Parathyroid adenoma (tissue), 2 donors: ENCODE measurements around the gene DNAJB1.

Experiments used
- H2AFZ ChIP-seq: fragments of 300-600 bp; sonication (generic); one replicate; pipeline ENCODE4 v1.7.0; 2017; ENCODE audit warnings: antibody characterized with exemption, mild to moderate bottlenecking
- H3K27ac ChIP-seq: fragments of 300-600 bp; sonication (generic); one replicate; pipeline ENCODE4 v1.7.0; 2017
- H3K27me3 ChIP-seq: fragments of 300-600 bp; sonication (generic); one replicate; pipeline ENCODE4 v1.7.0; 2017; ENCODE audit warnings: low read length; ENCODE audit not compliant: control insufficient read depth, insufficient read depth
- H3K36me3 ChIP-seq: fragments of 300-600 bp; sonication (generic); one replicate; pipeline ENCODE4 v1.7.0; 2017; ENCODE audit warnings: low read length; ENCODE audit not compliant: control insufficient read depth, insufficient read depth
- H3K4me1 ChIP-seq: fragments of 300-600 bp; sonication (generic); one replicate; pipeline ENCODE4 v1.7.0; 2017; ENCODE audit warnings: control low read depth
- H3K4me2 ChIP-seq: fragments of 300-600 bp; sonication (generic); one replicate; pipeline ENCODE4 v1.7.0; 2017; ENCODE audit warnings: low read length
- H3K4me3 ChIP-seq: fragments of 300-600 bp; sonication (generic); one replicate; pipeline ENCODE4 v1.7.0; 2017; ENCODE audit warnings: low read depth, low read length
- H3K79me2 ChIP-seq: fragments of 300-600 bp; sonication (generic); one replicate; pipeline ENCODE4 v1.7.0; 2017; ENCODE audit warnings: control low read depth
- H3K9ac ChIP-seq: fragments of 300-600 bp; sonication (generic); one replicate; pipeline ENCODE4 v1.7.0; 2017; ENCODE audit warnings: mild to moderate bottlenecking
- H3K9me3 ChIP-seq: fragments of 300-600 bp; sonication (generic); one replicate; pipeline ENCODE4 v1.7.0; 2017; ENCODE audit warnings: low read length; ENCODE audit not compliant: control insufficient read depth
- CTCF ChIP-seq: fragments of 300-600 bp; sonication (generic); IDR thresholded peaks from one replicate; pipeline ENCODE4 v1.7.0; 2017; ENCODE audit warnings: antibody characterized with exemption, mild to moderate bottlenecking
- donor health status: primary hyperparathyroidism.

The DNAJB1 gene

GRCh38 chr19:14478113-14478545 lies 40.1 kb downstream of the DNAJB1 start:
- H3K9ac ChIP-seq = no peak overlapping the region
- no peaks in the 10 kb centered on the region for H3K36me3 ChIP-seq

GRCh38 chr19:14477418-14478112 lies 40.6 kb downstream of the DNAJB1 start:
- Histone ChIP-seq H3K9ac (no peak overlapping the region), H3K27me3 (no peaks in the 10 kb centered on the region), H3K79me2 (no peaks in the 10 kb centered on the region), H3K36me3 (no peaks in the 10 kb centered on the region), H3K4me3 (no peak overlapping the region), H3K4me1 (peaks cover 6% of the 10 kb centered on the region), H3K9me3 (no peaks in the 10 kb centered on the region), H3K4me2 (no peak overlapping the region), H2AFZ (no peak overlapping the region), H3K27ac (no peak overlapping the region)
- no peak for TF ChIP-seq CTCF

More at GRCh38 chr19:14478113-14478545, 40.1 kb downstream of the DNAJB1 start:
- no peaks in the 10 kb centered on the region for H3K27me3 ChIP-seq
- H3K9me3 ChIP-seq = no peaks in the 10 kb centered on the region
- no peak for TF ChIP-seq CTCF
- no peak overlapping the region for H3K4me3 ChIP-seq
- no peak overlapping the region for H3K27ac ChIP-seq
- peaks cover 6% of the 10 kb centered on the region for H3K4me1 ChIP-seq
- H2AFZ ChIP-seq = no peak overlapping the region
- H3K79me2 ChIP-seq = no peaks in the 10 kb centered on the region
- H3K4me2 ChIP-seq = no peak overlapping the region

GRCh38 chr19:14476673-14477401 lies 41.4 kb downstream of the DNAJB1 start:
- H3K9ac ChIP-seq = no peak overlapping the region
- no peaks in the 10 kb centered on the region for H3K79me2 ChIP-seq
- no peak overlapping the region for H3K4me3 ChIP-seq
- TF ChIP-seq CTCF = no peak
- no peaks in the 10 kb centered on the region for H3K27me3 ChIP-seq
- no peak overlapping the region for H2AFZ ChIP-seq
- no peak overlapping the region for H3K27ac ChIP-seq
- H3K4me1 ChIP-seq = peaks cover 11% of the 10 kb centered on the region
- no peaks in the 10 kb centered on the region for H3K36me3 ChIP-seq
- H3K4me2 ChIP-seq = no peak overlapping the region
- H3K9me3 ChIP-seq = no peaks in the 10 kb centered on the region

- Histone ChIP-seq H3K9me3 (no peaks in the 10 kb centered on the region), H3K27me3 (no peaks in the 10 kb centered on the region), H3K36me3 (no peaks in the 10 kb centered on the region), H3K4me3 (no peak overlapping the region), H3K79me2 (no peaks in the 10 kb centered on the region), H3K4me1 (peaks cover 11% of the 10 kb centered on the region), H3K4me2 (no peak overlapping the region), H3K27ac (no peak overlapping the region), H3K9ac (no peak overlapping the region), H2AFZ (no peak overlapping the region)
- no peak for TF ChIP-seq CTCF
Measured at GRCh38 chr19:14476327-14476672, 41.9 kb downstream of the DNAJB1 start.
